ENCODE measurements around the gene SMAD5.

The SMAD5 gene

DNA sequence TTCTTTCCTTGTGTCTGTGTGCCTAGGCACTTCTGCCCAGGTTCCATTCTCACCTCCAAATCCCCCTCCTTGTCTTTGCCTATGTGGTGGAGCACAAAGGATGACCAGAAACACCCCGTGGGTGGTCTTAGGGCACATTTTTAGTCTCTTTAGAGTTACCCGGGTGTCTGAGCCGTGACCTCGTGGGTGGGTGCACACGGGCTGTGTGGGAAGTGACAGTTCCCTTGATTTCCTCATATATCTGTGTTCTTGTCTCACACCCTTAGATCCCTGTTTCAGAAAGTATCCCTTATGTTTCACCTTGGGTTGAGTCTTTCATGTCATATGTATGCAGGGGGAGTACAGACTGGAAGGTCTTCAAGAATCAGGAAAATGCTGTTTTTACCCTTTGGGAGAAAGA is 73.7 kb downstream of the SMAD5 start:
- Histone ChIP-seq H3K4me1 (ENCODE audit: control insufficient read depth, insufficient read depth, low read length, poor library complexity, severe bottlenecking) (no peaks in the 10 kb centered on the region), H3K36me3 (ENCODE audit: control insufficient read depth, insufficient read depth, low read length) (no peaks in the 10 kb centered on the region), H3K27ac (ENCODE audit: low read depth, low read length, severe bottlenecking) (no peak overlapping the region), H3K9me3 (ENCODE audit: control insufficient read depth, low read length) (peaks cover 7% of the 10 kb centered on the region), H3K4me3 (ENCODE audit: extremely low read depth, insufficient read depth, low read length, poor library complexity, severe bottlenecking) (no peak overlapping the region)
- WGBS, 2 experiments (ENCODE audit: insufficient coverage in 2 of 2): 83% methylated on average over 5 of the region's 5 CpGs; no CpG with 5 or more reads in 1 of the 2 experiments

DNA sequence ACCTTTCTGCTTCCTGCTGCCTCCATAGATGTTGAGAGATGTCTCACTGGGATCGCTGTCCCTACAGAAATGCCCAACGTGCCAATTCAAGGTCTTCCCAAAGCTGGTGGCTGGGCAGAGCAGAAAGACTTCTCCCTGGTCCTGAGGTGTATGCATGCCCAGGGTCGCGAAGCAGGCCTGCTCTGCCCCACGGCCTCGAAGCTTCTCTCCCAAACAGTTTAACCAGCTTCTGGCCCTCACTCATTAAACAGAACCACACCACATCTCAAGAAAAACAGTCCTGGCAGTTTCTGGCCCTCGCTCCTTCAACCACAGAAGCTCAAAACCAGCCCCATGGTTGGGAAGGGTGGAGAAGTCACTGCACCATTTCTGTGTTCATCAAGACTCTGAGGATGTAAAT is 75.0 kb downstream of the SMAD5 start:
- H3K36me3 ChIP-seq (ENCODE audit: control insufficient read depth, insufficient read depth, low read length): no peaks in the 10 kb centered on the region
- H3K4me3 ChIP-seq (ENCODE audit: extremely low read depth, insufficient read depth, low read length, poor library complexity, severe bottlenecking): no peak overlapping the region
- WGBS, 2 experiments (ENCODE audit: insufficient coverage in 2 of 2): 88 to 94% methylated on average over 2 to 4 of the region's 7 CpGs
- no peaks in the 10 kb centered on the region for H3K4me1 ChIP-seq (ENCODE audit: control insufficient read depth, insufficient read depth, low read length, poor library complexity, severe bottlenecking)
- no peak overlapping the region for H3K27ac ChIP-seq (ENCODE audit: low read depth, low read length, severe bottlenecking)
- peaks cover 7% of the 10 kb centered on the region for H3K9me3 ChIP-seq (ENCODE audit: control insufficient read depth, low read length)

DNA sequence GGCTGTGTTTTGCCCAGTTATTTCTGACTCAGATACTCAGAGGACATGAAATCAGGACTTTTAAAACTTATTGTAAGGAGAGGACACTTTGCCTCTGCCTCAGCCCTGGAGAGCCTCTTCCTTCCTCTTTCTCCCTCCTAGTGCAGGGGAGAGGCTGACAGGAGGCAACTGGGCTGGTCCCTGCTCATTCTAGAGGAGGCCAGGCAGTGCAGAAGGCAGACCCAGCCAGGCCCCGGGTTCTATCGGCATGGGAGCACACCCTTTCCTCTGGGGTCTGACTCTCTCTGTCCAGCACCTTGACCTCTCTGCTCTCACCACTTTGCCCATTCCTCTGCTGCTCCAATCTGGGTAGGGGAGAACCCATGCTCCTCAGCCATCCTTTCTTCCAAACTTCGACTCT is 76.3 kb downstream of the SMAD5 start:
- Histone ChIP-seq H3K9me3 (ENCODE audit: control insufficient read depth, low read length) (peaks cover 7% of the 10 kb centered on the region), H3K4me3 (ENCODE audit: extremely low read depth, insufficient read depth, low read length, poor library complexity, severe bottlenecking) (no peak overlapping the region), H3K36me3 (ENCODE audit: control insufficient read depth, insufficient read depth, low read length) (no peaks in the 10 kb centered on the region), H3K27ac (ENCODE audit: low read depth, low read length, severe bottlenecking) (no peak overlapping the region), H3K4me1 (ENCODE audit: control insufficient read depth, insufficient read depth, low read length, poor library complexity, severe bottlenecking) (no peaks in the 10 kb centered on the region)
- WGBS, 2 experiments (ENCODE audit: insufficient coverage in 2 of 2): 58 to 90% methylated on average over 2 to 3 of the region's 3 CpGs

DNA sequence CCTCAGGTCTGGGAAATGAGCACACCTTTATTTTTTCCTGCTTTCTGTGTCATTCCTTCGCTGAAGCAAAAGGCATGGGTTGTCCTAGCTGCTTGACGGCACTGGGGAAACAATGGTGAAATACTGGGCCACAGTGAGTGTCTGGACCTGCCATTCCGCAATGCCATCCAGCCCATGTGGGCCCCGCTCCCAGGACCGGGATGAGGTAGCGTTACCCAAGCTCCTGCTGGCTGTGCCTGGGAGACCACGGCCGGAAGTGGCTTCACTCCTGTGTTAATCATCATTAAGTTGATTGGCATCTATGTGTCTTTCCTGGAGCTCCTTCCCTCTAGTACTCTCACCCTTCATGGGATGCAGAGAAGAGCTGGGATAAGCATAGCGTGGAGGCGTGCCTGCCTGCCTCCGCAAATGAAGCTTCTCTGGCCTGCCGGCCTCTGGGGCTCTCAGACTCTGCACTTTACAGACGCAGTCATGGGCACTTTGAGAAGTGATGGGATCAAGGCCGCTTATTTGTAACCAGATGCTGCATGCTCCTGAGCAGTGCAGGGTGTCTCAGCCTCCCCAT is 76.8 kb downstream of the SMAD5 start:
- no peaks in the 10 kb centered on the region for H3K4me1 ChIP-seq (ENCODE audit: control insufficient read depth, insufficient read depth, low read length, poor library complexity, severe bottlenecking)

DNA sequence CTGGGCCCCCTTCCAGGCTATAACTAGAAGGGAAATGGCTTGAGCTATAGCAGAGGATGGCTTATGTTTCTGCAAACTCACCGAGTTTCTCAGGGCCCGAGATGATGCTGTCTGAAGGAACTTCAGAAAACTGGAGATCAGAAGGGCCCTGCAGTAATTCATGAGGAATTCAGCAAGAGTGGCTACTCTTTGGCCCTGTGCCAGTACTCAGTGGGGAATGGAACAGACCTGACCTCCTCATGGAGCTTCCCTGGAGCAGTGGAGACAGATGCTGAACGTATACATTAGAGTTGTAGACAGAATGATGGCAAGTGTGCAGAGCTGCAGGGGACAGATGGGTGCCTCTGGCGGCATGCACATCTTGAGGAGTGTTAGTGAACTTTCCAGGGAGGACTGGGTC is 77.6 kb downstream of the SMAD5 start:
- no peaks in the 10 kb centered on the region for H3K4me1 ChIP-seq (ENCODE audit: control insufficient read depth, insufficient read depth, low read length, poor library complexity, severe bottlenecking)
- 86% methylated on average over 4 of the region's 4 CpGs for WGBS, 2 experiments (ENCODE audit: insufficient coverage in 2 of 2)
- H3K4me3 ChIP-seq (ENCODE audit: extremely low read depth, insufficient read depth, low read length, poor library complexity, severe bottlenecking): no peak overlapping the region
- H3K9me3 ChIP-seq (ENCODE audit: control insufficient read depth, low read length): peaks cover 5% of the 10 kb centered on the region
- H3K27ac ChIP-seq (ENCODE audit: low read depth, low read length, severe bottlenecking): no peak overlapping the region
- no peaks in the 10 kb centered on the region for H3K36me3 ChIP-seq (ENCODE audit: control insufficient read depth, insufficient read depth, low read length)

More for the DNA sequence above, 76.8 kb downstream of the SMAD5 start:
- Histone ChIP-seq H3K4me3 (ENCODE audit: extremely low read depth, insufficient read depth, low read length, poor library complexity, severe bottlenecking) (no peak overlapping the region), H3K36me3 (ENCODE audit: control insufficient read depth, insufficient read depth, low read length) (no peaks in the 10 kb centered on the region), H3K9me3 (ENCODE audit: control insufficient read depth, low read length) (peaks cover 7% of the 10 kb centered on the region), H3K27ac (ENCODE audit: low read depth, low read length, severe bottlenecking) (no peak overlapping the region)
- 89 to 91% methylated on average over 10 to 12 of the region's 14 CpGs for WGBS, 2 experiments (ENCODE audit: insufficient coverage in 2 of 2)

DNA sequence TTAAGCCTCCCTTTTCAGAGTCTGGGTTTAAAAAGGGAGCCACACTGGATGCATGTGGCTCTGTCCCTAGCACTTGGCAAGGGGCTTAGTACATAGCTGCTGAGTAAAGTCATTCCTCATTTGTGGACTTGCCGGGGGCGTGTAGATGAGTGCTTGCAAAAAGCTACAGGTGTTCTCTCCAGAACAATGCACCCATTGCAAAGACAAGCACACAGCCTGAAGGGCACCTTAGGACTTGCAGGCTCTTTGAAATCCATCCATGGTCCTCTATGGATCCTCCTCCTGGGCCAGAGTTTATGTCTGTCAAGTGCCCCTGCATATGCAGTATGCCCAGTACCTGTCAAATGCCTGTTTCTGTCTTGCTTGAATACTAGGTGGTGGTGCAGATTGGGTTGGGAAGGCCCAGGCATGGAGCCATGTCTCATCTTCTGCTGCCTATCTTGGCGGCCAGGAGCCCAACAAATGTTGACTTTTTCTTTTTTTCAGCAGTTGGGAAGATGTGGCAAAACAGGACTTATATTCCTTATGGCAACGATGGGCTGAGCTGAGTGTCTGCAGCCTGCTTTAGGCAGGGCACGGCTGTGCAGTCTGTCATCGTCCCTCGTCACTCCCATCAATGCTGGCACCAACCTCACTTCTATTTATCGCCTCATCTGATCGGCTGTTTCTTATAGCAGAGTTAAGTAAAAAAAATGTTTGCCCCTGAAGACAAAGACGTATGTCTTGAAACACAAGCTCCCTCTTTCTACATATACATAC is 78.8 kb downstream of the SMAD5 start:
- WGBS, 2 experiments (ENCODE audit: insufficient coverage in 2 of 2): 81 to 96% methylated on average over 7 of the region's 10 CpGs

DNA sequence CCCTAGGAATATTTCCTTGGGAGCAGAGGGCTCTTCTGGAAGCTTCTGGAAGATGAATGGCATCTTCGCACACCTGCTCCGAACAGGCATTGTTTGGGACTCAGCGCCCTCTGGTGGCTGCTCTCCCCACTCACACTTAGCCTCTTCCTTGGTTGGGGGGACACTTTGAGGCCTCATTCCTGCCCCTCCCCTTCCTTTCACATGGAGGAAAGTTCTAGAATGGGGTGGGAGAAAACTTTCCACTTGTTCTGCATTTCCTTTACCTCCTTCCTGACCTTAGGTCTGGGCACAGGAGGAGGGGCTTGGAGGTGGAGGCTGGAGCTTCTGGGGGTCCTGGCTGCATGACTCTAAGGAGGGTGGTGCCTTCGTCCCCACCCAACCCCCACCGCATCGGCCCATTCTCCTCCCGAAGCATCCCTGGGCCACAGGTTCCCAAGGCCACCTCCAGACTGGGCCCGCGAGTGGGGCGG is 79.6 kb downstream of the SMAD5 start:
- H3K9me3 ChIP-seq (ENCODE audit: control insufficient read depth, low read length): no peaks in the 10 kb centered on the region
- no peak overlapping the region for H3K4me3 ChIP-seq (ENCODE audit: extremely low read depth, insufficient read depth, low read length, poor library complexity, severe bottlenecking)
- no peak overlapping the region for H3K27ac ChIP-seq (ENCODE audit: low read depth, low read length, severe bottlenecking)
- WGBS, 2 experiments (ENCODE audit: insufficient coverage in 2 of 2): 27 to 71% methylated on average over 2 to 3 of the region's 10 CpGs
- no peaks in the 10 kb centered on the region for H3K4me1 ChIP-seq (ENCODE audit: control insufficient read depth, insufficient read depth, low read length, poor library complexity, severe bottlenecking)
- H3K36me3 ChIP-seq (ENCODE audit: control insufficient read depth, insufficient read depth, low read length): no peaks in the 10 kb centered on the region

More for the DNA sequence above, 78.8 kb downstream of the SMAD5 start:
- H3K36me3 ChIP-seq (ENCODE audit: control insufficient read depth, insufficient read depth, low read length): no peaks in the 10 kb centered on the region
- H3K4me3 ChIP-seq (ENCODE audit: extremely low read depth, insufficient read depth, low read length, poor library complexity, severe bottlenecking): no peak overlapping the region
- H3K27ac ChIP-seq (ENCODE audit: low read depth, low read length, severe bottlenecking): no peak overlapping the region
- no peaks in the 10 kb centered on the region for H3K9me3 ChIP-seq (ENCODE audit: control insufficient read depth, low read length)
- H3K4me1 ChIP-seq (ENCODE audit: control insufficient read depth, insufficient read depth, low read length, poor library complexity, severe bottlenecking): no peaks in the 10 kb centered on the region

DNA sequence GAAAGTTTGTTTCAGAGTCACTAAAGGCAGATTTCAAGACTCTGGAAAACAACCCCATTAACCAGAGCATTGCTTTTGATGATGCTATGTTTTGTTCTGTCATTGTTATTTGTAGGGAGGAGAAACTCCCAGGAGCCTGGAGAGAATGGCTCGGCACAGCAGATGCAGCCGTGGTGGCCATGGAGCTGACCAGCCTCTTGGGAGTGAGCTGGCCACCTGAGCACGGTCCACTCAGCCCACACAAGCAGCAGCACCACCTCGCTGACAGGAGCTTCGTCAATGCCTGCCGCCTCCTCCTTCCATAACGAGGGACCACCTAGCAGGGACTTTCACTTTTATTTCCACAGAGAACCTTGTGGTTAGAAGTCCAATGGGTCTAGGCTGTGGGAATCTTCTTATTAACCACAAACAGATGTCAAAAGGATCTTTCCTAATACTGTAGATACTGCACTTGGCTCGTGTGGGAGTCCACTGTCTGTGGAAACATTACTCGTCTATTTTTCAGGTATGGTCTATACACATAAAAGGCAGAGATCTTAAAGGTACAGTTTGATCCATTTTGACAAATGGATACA is 81.4 kb downstream of the SMAD5 start:
- Histone ChIP-seq H3K36me3 (ENCODE audit: control insufficient read depth, insufficient read depth, low read length) (no peaks in the 10 kb centered on the region), H3K27ac (ENCODE audit: low read depth, low read length, severe bottlenecking) (no peak overlapping the region), H3K4me1 (ENCODE audit: control insufficient read depth, insufficient read depth, low read length, poor library complexity, severe bottlenecking) (no peaks in the 10 kb centered on the region), H3K9me3 (ENCODE audit: control insufficient read depth, low read length) (no peaks in the 10 kb centered on the region), H3K4me3 (ENCODE audit: extremely low read depth, insufficient read depth, low read length, poor library complexity, severe bottlenecking) (no peak overlapping the region)
- WGBS, 2 experiments (ENCODE audit: insufficient coverage in 2 of 2): 81 to 86% methylated on average over 6 of the region's 9 CpGs

DNA sequence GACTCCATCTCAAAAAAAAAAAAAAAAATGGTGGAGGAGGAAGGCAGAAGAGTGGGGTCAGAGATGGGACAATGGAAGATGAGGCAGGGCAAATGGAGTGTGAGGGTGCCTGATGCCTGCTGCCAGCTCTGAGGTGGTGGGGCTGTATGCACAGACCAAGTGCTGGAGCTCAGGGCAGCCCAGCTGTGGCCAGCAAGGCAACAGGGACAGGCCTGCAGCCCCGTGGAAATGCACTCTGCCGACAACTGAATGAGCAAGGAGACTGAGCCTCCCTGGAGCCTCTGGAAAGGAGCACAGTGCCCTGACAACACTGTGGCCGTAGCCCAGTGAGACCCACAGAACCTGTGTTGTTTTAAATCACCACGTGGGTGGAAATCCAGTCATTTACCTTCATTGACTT is 83.2 kb downstream of the SMAD5 start:
- no peak overlapping the region for H3K27ac ChIP-seq (ENCODE audit: low read depth, low read length, severe bottlenecking)
- WGBS, 2 experiments (ENCODE audit: insufficient coverage in 2 of 2): 90 to 93% methylated on average over 4 of the region's 4 CpGs

DNA sequence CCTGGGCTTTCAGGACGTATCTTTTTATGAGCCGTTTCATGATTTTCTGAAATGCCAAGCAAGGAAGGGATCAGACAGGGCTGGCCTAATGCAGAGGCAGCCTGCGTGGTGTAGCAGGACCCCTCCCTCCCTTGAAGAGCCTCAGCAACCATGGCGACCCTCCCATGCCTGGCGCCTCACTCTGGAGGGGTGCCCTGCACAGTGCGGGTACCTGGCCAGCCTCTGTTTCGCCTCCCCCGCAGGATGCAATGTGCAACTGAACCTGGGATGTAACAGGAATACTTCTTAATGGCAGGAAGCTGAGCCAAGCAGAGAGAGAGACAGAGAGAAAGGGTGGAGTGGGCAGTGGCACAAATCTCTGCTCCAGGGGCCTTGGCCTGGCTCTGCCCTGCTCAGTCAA is 83.6 kb downstream of the SMAD5 start:
- Histone ChIP-seq H3K27ac (ENCODE audit: low read depth, low read length, severe bottlenecking) (no peak overlapping the region), H3K4me1 (ENCODE audit: control insufficient read depth, insufficient read depth, low read length, poor library complexity, severe bottlenecking) (no peaks in the 10 kb centered on the region), H3K36me3 (ENCODE audit: control insufficient read depth, insufficient read depth, low read length) (no peaks in the 10 kb centered on the region), H3K9me3 (ENCODE audit: control insufficient read depth, low read length) (peaks cover under 1% of the 10 kb centered on the region), H3K4me3 (ENCODE audit: extremely low read depth, insufficient read depth, low read length, poor library complexity, severe bottlenecking) (no peak overlapping the region)
- whole genome bisulfite sequencing, 2 experiments (ENCODE audit: insufficient coverage in 2 of 2): 91 to 92% methylated on average over 8 of the region's 8 CpGs

More for the DNA sequence above, 83.2 kb downstream of the SMAD5 start:
- H3K36me3 ChIP-seq (ENCODE audit: control insufficient read depth, insufficient read depth, low read length): no peaks in the 10 kb centered on the region
- H3K4me3 ChIP-seq (ENCODE audit: extremely low read depth, insufficient read depth, low read length, poor library complexity, severe bottlenecking): no peak overlapping the region
- no peaks in the 10 kb centered on the region for H3K9me3 ChIP-seq (ENCODE audit: control insufficient read depth, low read length)
- H3K4me1 ChIP-seq (ENCODE audit: control insufficient read depth, insufficient read depth, low read length, poor library complexity, severe bottlenecking): no peaks in the 10 kb centered on the region

DNA sequence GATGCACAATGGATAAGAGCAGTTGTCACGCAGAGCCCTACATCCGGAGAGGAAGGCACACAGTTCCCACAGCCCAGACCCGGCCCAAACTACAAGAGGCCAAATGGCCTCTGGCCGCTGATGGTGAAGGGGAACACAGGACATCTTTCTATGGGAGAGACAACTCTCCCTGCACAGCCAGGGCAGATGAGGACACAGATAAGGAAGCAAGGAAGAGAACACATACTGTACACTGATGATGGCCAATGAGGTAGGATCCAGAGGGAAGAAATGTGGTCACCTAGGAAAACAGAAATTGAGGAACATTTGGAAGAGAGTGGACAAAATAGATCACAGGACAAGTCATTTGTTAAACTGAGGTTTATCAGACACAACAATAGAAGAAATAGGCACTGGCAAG is 88.7 kb downstream of the SMAD5 start:
- H3K4me3 ChIP-seq (ENCODE audit: extremely low read depth, insufficient read depth, low read length, poor library complexity, severe bottlenecking): no peak overlapping the region
- H3K4me1 ChIP-seq (ENCODE audit: control insufficient read depth, insufficient read depth, low read length, poor library complexity, severe bottlenecking): no peaks in the 10 kb centered on the region
- H3K36me3 ChIP-seq (ENCODE audit: control insufficient read depth, insufficient read depth, low read length): no peaks in the 10 kb centered on the region
- WGBS, 2 experiments (ENCODE audit: insufficient coverage in 2 of 2): 100% methylated on average over 3 of the region's 4 CpGs; no CpG with 5 or more reads in 1 of the 2 experiments
- H3K9me3 ChIP-seq (ENCODE audit: control insufficient read depth, low read length): peaks cover 11% of the 10 kb centered on the region
- no peak overlapping the region for H3K27ac ChIP-seq (ENCODE audit: low read depth, low read length, severe bottlenecking)

Data from mesodermal cell (in vitro differentiated cells).